Fibroblast of skin of right quadriceps (primary cell): ENCODE data around the gene PNMA8C.
"Not testable (repeated sequence)": the region's sequence is repeated elsewhere in the genome, so short reads cannot be mapped to it uniquely, and the experiment has no call there.

Experiments used
- DNase-seq: peaks from one replicate; pipeline ENCODE4 v3.0.0-alpha.2; 2013

Gene PNMA8C

GRCh38 chr19:46447006-46447405 lies 18.3 kb upstream of the PNMA8C start:
- DNase-seq = no peak

DNA sequence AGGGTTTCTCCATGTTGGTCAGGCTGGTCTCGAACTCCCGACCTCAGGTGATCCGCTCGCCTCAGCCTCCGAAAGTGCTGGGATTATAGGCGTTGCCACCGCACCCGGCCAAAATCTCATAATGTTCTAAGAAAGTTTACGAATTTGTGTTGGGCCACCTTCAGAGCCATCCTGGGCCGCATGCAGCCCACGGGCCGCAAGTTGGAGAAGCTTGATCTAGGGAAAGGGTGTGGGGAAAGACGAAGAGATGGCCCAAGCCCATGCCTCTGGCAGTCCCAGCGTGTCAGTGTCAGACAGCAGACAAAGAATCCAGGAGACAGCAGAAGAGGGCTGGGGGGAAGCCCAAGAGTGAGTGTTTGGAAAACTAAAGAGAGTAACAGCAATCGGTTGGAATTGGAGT lies 17.3 kb upstream of the PNMA8C start:
- no peak for DNase-seq

GRCh38 chr19:46442808-46443450 lies 14.2 kb upstream of the PNMA8C start:
- peak; percentile 80 for DNase-seq

GRCh38 chr19:46441866-46442265 lies 13.1 kb upstream of the PNMA8C start:
- no peak for DNase-seq

DNA sequence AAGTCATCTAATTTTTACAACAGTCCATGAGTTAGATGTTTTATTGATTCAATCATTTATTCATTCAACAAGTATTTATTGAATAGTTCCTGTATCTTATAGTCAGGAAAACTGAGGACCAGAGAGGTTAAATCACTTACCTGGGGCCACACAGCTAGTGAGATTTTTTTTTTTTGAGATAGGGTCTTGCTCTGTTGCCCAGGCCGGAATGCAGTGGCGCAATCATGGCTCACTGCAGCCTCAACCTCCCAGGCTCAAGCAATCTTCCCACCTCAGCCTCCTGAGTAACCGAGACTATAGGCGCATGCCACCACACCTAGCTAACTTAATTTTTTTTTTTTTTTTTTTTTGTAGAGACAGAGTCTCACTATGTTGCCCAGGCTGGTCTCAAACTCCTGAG lies 7.0 kb upstream of the PNMA8C start:
- not testable (repeated sequence) for DNase-seq

GRCh38 chr19:46435009-46435408 lies 6.3 kb upstream of the PNMA8C start:
- DNase-seq = no peak

DNA sequence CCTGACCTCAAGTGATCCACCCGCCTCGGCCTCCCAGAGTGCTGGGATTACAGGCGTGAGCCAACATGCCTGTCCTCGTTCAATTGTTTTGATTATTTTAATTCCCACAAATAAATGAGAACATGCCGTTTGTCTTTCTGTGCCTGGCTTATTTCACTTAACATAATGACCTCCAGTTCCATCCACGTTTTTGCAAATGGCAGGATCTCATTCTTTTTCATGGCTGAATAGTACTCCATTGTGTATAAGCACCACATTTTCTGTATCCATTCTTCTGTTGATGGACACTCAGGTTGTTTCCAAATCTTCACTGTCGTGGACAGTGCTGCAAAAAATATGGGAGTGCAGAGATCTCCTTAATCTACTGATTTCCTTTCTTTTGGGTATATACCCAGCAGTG lies 4.7 kb upstream of the PNMA8C start:
- not testable (repeated sequence) for DNase-seq

DNA sequence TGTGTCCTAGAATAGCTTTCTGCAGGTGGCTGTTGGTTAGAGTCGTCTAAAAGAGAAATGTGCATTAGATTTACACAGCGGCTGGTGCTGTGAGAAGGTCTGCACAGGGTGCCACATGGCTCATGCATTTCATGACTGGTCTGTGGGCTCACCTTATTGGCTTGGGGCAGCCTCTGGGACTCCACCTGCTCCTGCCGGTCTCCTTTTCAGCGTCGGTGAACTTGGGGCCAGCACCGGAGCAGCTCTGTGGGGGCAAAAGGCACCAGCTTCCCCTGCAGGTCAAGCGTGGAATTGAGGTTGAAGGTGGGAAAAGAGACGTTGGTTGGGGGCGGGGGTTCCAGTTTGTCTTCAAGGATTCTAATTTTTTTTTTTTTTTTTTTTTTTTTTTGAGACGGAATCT lies 3.1 kb upstream of the PNMA8C start:
- no peak for DNase-seq

DNA sequence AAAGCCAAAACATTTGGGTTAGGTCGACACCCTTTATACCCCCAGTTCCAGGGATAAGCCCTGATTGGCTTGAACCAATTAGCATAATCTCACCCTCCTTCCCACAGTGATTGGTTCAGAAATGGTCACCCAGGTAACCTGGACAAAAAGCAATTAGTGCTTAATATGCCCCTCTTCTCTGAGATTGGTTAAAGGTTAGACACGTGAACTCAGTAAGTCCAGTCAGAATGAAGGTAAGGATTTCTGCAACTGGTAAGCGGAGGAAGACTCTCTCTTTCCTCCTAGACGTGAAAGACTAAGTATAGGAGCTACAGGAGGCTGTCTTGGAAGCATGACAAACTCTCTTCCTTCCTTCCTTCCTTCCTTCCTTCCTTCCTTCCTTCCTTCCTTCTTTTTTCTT lies 1.3 kb upstream of the PNMA8C start:
- no peak for DNase-seq

- no peak for DNase-seq
Observed at GRCh38 chr19:46427518-46428045, 1.2 kb downstream of the PNMA8C start.

DNA sequence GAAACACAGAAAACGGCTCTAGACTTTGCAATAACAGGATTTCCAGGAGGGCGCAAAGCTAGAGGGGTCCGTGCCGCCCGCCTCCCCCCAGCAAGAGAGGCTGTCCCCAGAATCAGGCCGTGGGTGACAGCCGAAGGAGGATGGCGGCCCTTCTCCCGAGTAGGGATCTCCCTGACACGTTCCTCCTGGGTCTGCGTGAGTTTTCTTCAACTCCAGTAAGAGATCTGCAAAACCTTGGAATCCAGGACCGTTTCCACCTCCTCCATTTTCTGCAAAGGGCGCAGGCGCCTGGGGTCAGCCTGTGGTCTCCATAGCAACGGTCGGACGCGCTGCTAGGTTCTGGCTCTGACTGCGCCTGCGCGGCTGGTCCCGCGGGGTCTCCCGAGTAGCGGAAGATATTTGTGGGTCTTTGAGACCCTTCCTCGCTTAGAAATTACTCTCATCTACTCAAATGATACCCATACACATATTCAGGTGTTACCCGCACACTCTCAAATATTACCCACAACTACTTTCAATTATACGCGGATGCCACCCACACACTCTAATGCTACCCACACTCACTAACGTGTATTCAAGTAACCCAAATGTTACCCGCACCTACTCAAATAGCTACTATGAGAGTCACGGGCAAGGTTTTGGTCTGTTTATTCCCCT lies 2.1 kb downstream of the PNMA8C start:
- DNase-seq = peak; percentile 76

DNA sequence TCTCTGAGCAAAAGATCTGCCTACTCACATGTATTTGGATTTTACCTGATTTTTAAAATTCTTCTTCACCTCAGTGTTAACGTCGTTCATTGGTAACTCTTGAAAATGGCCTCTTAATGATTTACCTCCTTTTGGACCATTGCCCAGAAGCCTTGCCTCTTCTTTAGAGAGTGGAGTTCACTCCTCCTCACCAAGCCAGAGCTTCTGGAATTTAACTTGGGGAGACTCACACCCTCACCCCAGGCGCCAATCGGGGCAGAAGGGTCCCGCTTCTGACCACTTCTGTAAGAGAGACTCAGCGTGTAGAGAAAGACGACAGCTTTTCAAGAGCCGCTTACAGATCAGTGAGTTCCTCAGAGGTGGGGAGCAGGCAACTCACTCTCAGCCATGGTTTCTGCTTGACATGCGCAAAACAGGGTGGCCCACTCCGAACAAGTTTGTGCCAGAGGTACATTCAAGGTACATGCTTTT lies 2.7 kb downstream of the PNMA8C start:
- DNase-seq = peak; percentile 54

- no peak for DNase-seq
Observed at GRCh38 chr19:46423188-46423587, 5.5 kb downstream of the PNMA8C start.

- DNase-seq = no peak
Observed at GRCh38 chr19:46422344-46422743, 6.4 kb downstream of the PNMA8C start.

GRCh38 chr19:46420056-46420455 lies 8.7 kb downstream of the PNMA8C start:
- DNase-seq = no peak

GRCh38 chr19:46415804-46416709 lies 12.7 kb downstream of the PNMA8C start:
- DNase-seq = peak; percentile 91

- DNase-seq = not testable (repeated sequence)
Observed at GRCh38 chr19:46414899-46415298, 13.8 kb downstream of the PNMA8C start.

DNA sequence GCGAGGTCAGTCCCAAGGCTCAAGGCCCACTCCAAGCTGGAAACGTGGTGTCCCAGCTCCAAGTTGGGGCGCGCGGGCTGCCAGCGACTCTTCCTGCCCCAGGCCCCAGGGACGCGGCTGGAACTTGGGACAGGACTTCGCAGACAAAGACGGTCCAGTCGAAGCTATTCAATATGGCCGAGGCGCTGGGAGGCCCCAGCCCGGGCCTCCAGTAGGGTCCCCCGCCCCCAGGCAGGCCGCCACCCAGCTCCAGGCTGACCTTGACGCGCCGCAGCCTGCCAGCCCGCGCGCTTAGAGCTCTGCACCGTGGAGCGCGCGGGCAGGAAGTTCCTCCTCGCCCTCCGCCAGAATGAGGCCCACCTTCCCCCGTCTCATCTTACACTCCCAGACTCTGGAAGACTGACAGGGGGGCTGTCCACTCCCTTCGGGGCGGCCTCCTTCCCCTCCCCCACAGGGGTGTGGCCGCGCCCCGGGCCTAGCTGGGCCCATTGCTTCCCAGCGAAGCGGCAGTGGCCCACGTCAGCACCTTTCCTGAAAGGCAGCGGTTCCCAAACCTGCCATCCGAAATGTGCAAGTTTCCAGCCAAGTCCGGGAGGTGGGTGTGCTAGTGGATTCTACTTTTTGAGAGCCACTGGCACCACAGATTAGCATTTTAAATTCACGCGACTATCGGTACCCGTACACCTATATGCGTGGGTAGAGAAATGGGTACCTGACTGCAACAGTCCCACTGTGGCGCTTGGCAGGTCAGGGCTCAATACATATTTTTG lies 15.3 kb downstream of the PNMA8C start, which contains the start of gene CCDC8:
CCDC8 (minus strand) TSS at position 303 of the 770 bp plus-strand sequence. CDS start 754 bp downstream, outside the sequence.
- peak; percentile 99 for DNase-seq

- no peak for DNase-seq
Observed at GRCh38 chr19:46412650-46413261, 16.0 kb downstream of the PNMA8C start.

DNA sequence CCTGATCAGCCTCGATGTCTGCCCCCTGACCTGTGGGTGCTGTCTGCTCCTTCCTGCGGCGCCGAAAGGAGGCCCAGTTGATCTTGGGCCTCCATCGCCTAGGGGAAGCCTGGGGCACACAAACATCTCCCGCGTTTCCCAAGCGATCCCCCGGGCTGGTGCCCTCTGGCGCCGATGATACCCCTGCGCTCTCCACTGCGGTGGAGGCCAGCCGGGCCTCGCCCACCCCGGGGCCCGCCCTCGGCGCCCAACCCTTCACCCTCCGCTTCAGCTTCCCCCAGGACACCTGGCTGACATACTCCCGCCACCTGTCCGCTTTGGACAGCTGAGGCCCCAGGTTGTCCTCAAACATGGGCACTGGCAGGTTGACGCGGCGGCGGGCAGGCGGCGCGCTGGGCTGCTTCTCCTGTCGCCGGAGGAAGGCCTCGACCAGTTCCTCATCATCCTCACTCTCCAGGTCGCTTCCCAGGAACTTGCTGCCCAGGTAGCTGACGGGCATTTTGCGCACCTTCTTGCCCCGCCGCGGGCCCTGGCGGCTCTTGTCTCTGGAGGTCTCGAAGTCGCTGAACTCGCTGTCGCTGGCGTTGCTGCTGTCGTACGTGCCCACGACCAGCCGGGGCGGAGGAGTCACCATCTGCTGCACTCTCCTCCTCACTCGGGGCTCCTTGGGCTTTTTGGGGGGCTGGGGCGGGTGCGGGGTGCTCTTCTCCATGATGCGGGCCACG lies 16.6 kb downstream of the PNMA8C start:
- DNase-seq = no peak
